Parathyroid adenoma (tissue), 2 donors: ENCODE measurements around the gene CACNG1.
A peak's percentile ranks its signal among the peaks of the same experiment; 100 is the strongest.

Experiments used
- H2AFZ ChIP-seq: fragments of 300-600 bp; sonication (generic); one replicate; pipeline ENCODE4 v1.7.0; 2017; ENCODE audit warnings: antibody characterized with exemption, mild to moderate bottlenecking
- H3K27ac ChIP-seq: fragments of 300-600 bp; sonication (generic); one replicate; pipeline ENCODE4 v1.7.0; 2017
- H3K27me3 ChIP-seq: fragments of 300-600 bp; sonication (generic); one replicate; pipeline ENCODE4 v1.7.0; 2017; ENCODE audit warnings: low read length; ENCODE audit not compliant: control insufficient read depth, insufficient read depth
- H3K36me3 ChIP-seq: fragments of 300-600 bp; sonication (generic); one replicate; pipeline ENCODE4 v1.7.0; 2017; ENCODE audit warnings: low read length; ENCODE audit not compliant: control insufficient read depth, insufficient read depth
- H3K4me1 ChIP-seq: fragments of 300-600 bp; sonication (generic); one replicate; pipeline ENCODE4 v1.7.0; 2017; ENCODE audit warnings: control low read depth
- H3K4me2 ChIP-seq: fragments of 300-600 bp; sonication (generic); one replicate; pipeline ENCODE4 v1.7.0; 2017; ENCODE audit warnings: low read length
- H3K4me3 ChIP-seq: fragments of 300-600 bp; sonication (generic); one replicate; pipeline ENCODE4 v1.7.0; 2017; ENCODE audit warnings: low read depth, low read length
- H3K79me2 ChIP-seq: fragments of 300-600 bp; sonication (generic); one replicate; pipeline ENCODE4 v1.7.0; 2017; ENCODE audit warnings: control low read depth
- H3K9ac ChIP-seq: fragments of 300-600 bp; sonication (generic); one replicate; pipeline ENCODE4 v1.7.0; 2017; ENCODE audit warnings: mild to moderate bottlenecking
- H3K9me3 ChIP-seq: fragments of 300-600 bp; sonication (generic); one replicate; pipeline ENCODE4 v1.7.0; 2017; ENCODE audit warnings: low read length; ENCODE audit not compliant: control insufficient read depth
- CTCF ChIP-seq: fragments of 300-600 bp; sonication (generic); IDR thresholded peaks from one replicate; pipeline ENCODE4 v1.7.0; 2017; ENCODE audit warnings: antibody characterized with exemption, mild to moderate bottlenecking
- donor health status: primary hyperparathyroidism.

The CACNG1 gene

GRCh38 chr17:67047382-67047781 lies 3.0 kb downstream of the CACNG1 start:
- Histone ChIP-seq H3K27me3 (no peaks in the 10 kb centered on the region), H3K9ac (no peak overlapping the region), H3K4me3 (no peak overlapping the region), H3K4me1 (peaks cover 6% of the 10 kb centered on the region), H3K36me3 (no peaks in the 10 kb centered on the region), H2AFZ (no peak overlapping the region), H3K4me2 (no peak overlapping the region), H3K27ac (no peak overlapping the region), H3K79me2 (no peaks in the 10 kb centered on the region), H3K9me3 (no peaks in the 10 kb centered on the region)
- no peak for TF ChIP-seq CTCF

GRCh38 chr17:67049025-67049739 lies 4.8 kb downstream of the CACNG1 start:
- H3K27me3 ChIP-seq = no peaks in the 10 kb centered on the region
- H3K4me1 ChIP-seq = peaks cover 6% of the 10 kb centered on the region
- H3K36me3 ChIP-seq = no peaks in the 10 kb centered on the region
- no peak overlapping the region for H3K27ac ChIP-seq
- H3K9me3 ChIP-seq = no peaks in the 10 kb centered on the region
- no peak overlapping the region for H3K4me3 ChIP-seq
- H3K4me2 ChIP-seq = no peak overlapping the region
- no peak for TF ChIP-seq CTCF
- no peaks in the 10 kb centered on the region for H3K79me2 ChIP-seq
- no peak overlapping the region for H2AFZ ChIP-seq
- no peak overlapping the region for H3K9ac ChIP-seq

- Histone ChIP-seq H3K27me3 (no peaks in the 10 kb centered on the region), H3K9me3 (no peaks in the 10 kb centered on the region), H3K4me3 (no peak overlapping the region), H3K79me2 (no peaks in the 10 kb centered on the region), H2AFZ (no peak overlapping the region), H3K27ac (no peak overlapping the region), H3K9ac (no peak overlapping the region), H3K36me3 (no peaks in the 10 kb centered on the region), H3K4me1 (peaks cover 6% of the 10 kb centered on the region), H3K4me2 (no peak overlapping the region)
- TF ChIP-seq CTCF = no peak
Observed at GRCh38 chr17:67050066-67050465, 5.7 kb downstream of the CACNG1 start.

GRCh38 chr17:67050471-67051154 lies 6.3 kb downstream of the CACNG1 start:
- Histone ChIP-seq H3K9me3 (no peaks in the 10 kb centered on the region), H3K27me3 (no peaks in the 10 kb centered on the region), H3K4me1 (peaks cover 6% of the 10 kb centered on the region), H3K27ac (no peak overlapping the region), H3K36me3 (no peaks in the 10 kb centered on the region), H3K4me2 (no peak overlapping the region), H2AFZ (peak overlapping the region; percentile 39), H3K9ac (no peak overlapping the region), H3K79me2 (no peaks in the 10 kb centered on the region), H3K4me3 (no peak overlapping the region)
- no peak for TF ChIP-seq CTCF

GRCh38 chr17:67051155-67051538 lies 6.8 kb downstream of the CACNG1 start:
- H3K36me3 ChIP-seq = no peaks in the 10 kb centered on the region
- no peak overlapping the region for H3K27ac ChIP-seq
- no peaks in the 10 kb centered on the region for H3K27me3 ChIP-seq
- no peaks in the 10 kb centered on the region for H3K9me3 ChIP-seq
- H3K4me1 ChIP-seq = peaks cover 6% of the 10 kb centered on the region
- H3K4me2 ChIP-seq = no peak overlapping the region
- no peak overlapping the region for H3K9ac ChIP-seq
- no peaks in the 10 kb centered on the region for H3K79me2 ChIP-seq
- H3K4me3 ChIP-seq = no peak overlapping the region
- TF ChIP-seq CTCF = no peak
- H2AFZ ChIP-seq = peak overlapping the region; percentile 39
